Measurements from ENCODE around the gene TRMT10B.

Gene TRMT10B

GRCh38 chr9:37729499-37729898 is 24.1 kb upstream of the TRMT10B start:
- no peaks in the 10 kb centered on the region for H3K27me3 ChIP-seq
- H3K27ac ChIP-seq = no peak overlapping the region

GRCh38 chr9:37730256-37730655 is 23.3 kb upstream of the TRMT10B start:
- no peaks in the 10 kb centered on the region for H3K9me3 ChIP-seq (replicated peaks in 1 of 11)
- peaks cover 0 to 21% (median 14%) of the 10 kb centered on the region in 10 experiments; a peak in 13 of 20 replicates for H3K4me1 ChIP-seq
- H3K4me3 ChIP-seq = no peak overlapping the region
- H3K36me3 ChIP-seq = no peaks in the 10 kb centered on the region
- no peaks in the 10 kb centered on the region for H3K27me3 ChIP-seq
- no peak overlapping the region for H3K9ac ChIP-seq
- no peak for TF ChIP-seq Cebpa-rat (IDR thresholded peaks at IDR 0.05)
- H3K27ac ChIP-seq = no peak overlapping the region
- no peak overlapping the region for H3K4me2 ChIP-seq
- H4K20me1 ChIP-seq = no peaks in the 10 kb centered on the region

More at GRCh38 chr9:37729499-37729898, 24.1 kb upstream of the TRMT10B start:
- peak in 3 of 11 experiments; percentile 15 to 59 (median 24); a peak in 3 of 22 replicates for TF ChIP-seq Cebpa-rat (IDR thresholded peaks at IDR 0.05)
- Histone ChIP-seq H3K9ac (no peak overlapping the region), H3K4me3 (no peak overlapping the region), H3K4me1 (peaks cover 0 to 21% (median 14%) of the 10 kb centered on the region in 10 experiments; a peak in 13 of 20 replicates), H3K9me3 (replicated peaks in 1 of 11) (no peaks in the 10 kb centered on the region), H3K36me3 (no peaks in the 10 kb centered on the region), H3K4me2 (no peak overlapping the region), H4K20me1 (no peaks in the 10 kb centered on the region)

- H3K4me3 ChIP-seq = no peak overlapping the region
- H3K9me3 ChIP-seq (replicated peaks in 1 of 11) = no peaks in the 10 kb centered on the region
- H3K27me3 ChIP-seq = no peaks in the 10 kb centered on the region
- H3K4me2 ChIP-seq = peak overlapping the region in 1 of 11 experiments; percentile 23; a peak in 2 of 22 replicates
- H3K4me1 ChIP-seq = peaks cover 0 to 21% (median 14%) of the 10 kb centered on the region in 10 experiments; a peak in 13 of 20 replicates
- H3K36me3 ChIP-seq = no peaks in the 10 kb centered on the region
- no peak for TF ChIP-seq Cebpa-rat (IDR thresholded peaks at IDR 0.05)
- no peaks in the 10 kb centered on the region for H4K20me1 ChIP-seq
- no peak overlapping the region for H3K9ac ChIP-seq
- H3K27ac ChIP-seq = no peak overlapping the region
Observed at GRCh38 chr9:37730839-37731238, 22.8 kb upstream of the TRMT10B start.

GRCh38 chr9:37732086-37732741 is 21.4 kb upstream of the TRMT10B start:
- H3K27me3 ChIP-seq = no peaks in the 10 kb centered on the region
- no peak overlapping the region for H3K4me3 ChIP-seq
- H3K9me3 ChIP-seq (replicated peaks in 1 of 11) = no peaks in the 10 kb centered on the region
- H3K36me3 ChIP-seq = no peaks in the 10 kb centered on the region
- TF ChIP-seq Cebpa-rat (IDR thresholded peaks at IDR 0.05) = no peak
- no peaks in the 10 kb centered on the region for H4K20me1 ChIP-seq
- H3K4me2 ChIP-seq = peak overlapping the region in 8 of 11 experiments; percentile 0 to 58 (median 40); a peak in 15 of 22 replicates
- no peak overlapping the region for H3K9ac ChIP-seq
- peaks cover 0 to 21% (median 14%) of the 10 kb centered on the region in 10 experiments; a peak in 13 of 20 replicates for H3K4me1 ChIP-seq
- H3K27ac ChIP-seq = no peak overlapping the region

- H3K9ac ChIP-seq = no peak overlapping the region
- no peak overlapping the region for H3K4me3 ChIP-seq
- no peak overlapping the region for H3K27ac ChIP-seq
- H3K36me3 ChIP-seq = no peaks in the 10 kb centered on the region
- peak overlapping the region in 2 of 11 experiments; percentile 44 to 56; a peak in 4 of 22 replicates for H3K4me2 ChIP-seq
- no peak for TF ChIP-seq Cebpa-rat (IDR thresholded peaks at IDR 0.05)
- no peaks in the 10 kb centered on the region for H3K9me3 ChIP-seq (replicated peaks in 1 of 11)
- peaks cover 0 to 21% (median 14%) of the 10 kb centered on the region in 10 experiments; a peak in 13 of 20 replicates for H3K4me1 ChIP-seq
- H4K20me1 ChIP-seq = no peaks in the 10 kb centered on the region
- H3K27me3 ChIP-seq = no peaks in the 10 kb centered on the region
Observed at GRCh38 chr9:37732952-37733351, 20.7 kb upstream of the TRMT10B start.

- Histone ChIP-seq H3K4me1 (peaks cover 0 to 1% (median 0%) of the 10 kb centered on the region in 10 experiments; a peak in 4 of 20 replicates), H3K27me3 (no peaks in the 10 kb centered on the region), H4K20me1 (no peaks in the 10 kb centered on the region), H3K36me3 (peaks cover 0 to 5% (median 0%) of the 10 kb centered on the region in 11 experiments; a peak in 1 of 22 replicates), H3K9ac (no peak overlapping the region), H3K27ac (no peak overlapping the region), H3K4me3 (no peak overlapping the region), H3K4me2 (no peak overlapping the region), H3K9me3 (replicated peaks in 1 of 11) (no peaks in the 10 kb centered on the region)
- TF ChIP-seq Cebpa-rat (IDR thresholded peaks at IDR 0.05) = no peak
Observed at GRCh38 chr9:37739222-37739621, 14.4 kb upstream of the TRMT10B start.

- TF ChIP-seq Cebpa-rat (IDR thresholded peaks at IDR 0.05) = no peak
- H4K20me1 ChIP-seq = no peaks in the 10 kb centered on the region
- H3K4me2 ChIP-seq = no peak overlapping the region
- no peak overlapping the region for H3K27ac ChIP-seq
- H3K36me3 ChIP-seq = peaks cover 0 to 5% (median 0%) of the 10 kb centered on the region in 11 experiments; a peak in 1 of 22 replicates
- no peaks in the 10 kb centered on the region for H3K27me3 ChIP-seq
- no peaks in the 10 kb centered on the region for H3K9me3 ChIP-seq (replicated peaks in 1 of 11)
- peaks cover 0 to 10% (median 7%) of the 10 kb centered on the region in 10 experiments; a peak in 15 of 20 replicates for H3K4me1 ChIP-seq
- H3K9ac ChIP-seq = peak overlapping the region in 1 of 11 experiments; percentile 13; a peak in 1 of 22 replicates
- H3K4me3 ChIP-seq = no peak overlapping the region
Observed at GRCh38 chr9:37740128-37740527, 13.5 kb upstream of the TRMT10B start.

GRCh38 chr9:37740631-37741328 is 12.8 kb upstream of the TRMT10B start:
- no peak overlapping the region for H3K27ac ChIP-seq
- H3K9ac ChIP-seq = no peak overlapping the region
- no peak overlapping the region for H3K4me3 ChIP-seq
- no peaks in the 10 kb centered on the region for H3K27me3 ChIP-seq
- peaks cover 0 to 2% (median 0%) of the 10 kb centered on the region in 11 experiments; a peak in 1 of 22 replicates for H4K20me1 ChIP-seq
- no peak overlapping the region for H3K4me2 ChIP-seq
- peaks cover 0 to 5% (median 0%) of the 10 kb centered on the region in 11 experiments; a peak in 1 of 22 replicates for H3K36me3 ChIP-seq
- H3K4me1 ChIP-seq = peaks cover 4 to 17% (median 14%) of the 10 kb centered on the region in 10 experiments; a peak in 17 of 20 replicates
- no peaks in the 10 kb centered on the region for H3K9me3 ChIP-seq (replicated peaks in 1 of 11)
- TF ChIP-seq Cebpa-rat (IDR thresholded peaks at IDR 0.05) = no peak

GRCh38 chr9:37745970-37746369 is 7.6 kb upstream of the TRMT10B start:
- Histone ChIP-seq H3K9ac (peak overlapping the region in 7 of 11 experiments; percentile 12 to 36 (median 27); a peak in 8 of 22 replicates), H3K27ac (no peak overlapping the region), H3K9me3 (replicated peaks in 1 of 11) (no peaks in the 10 kb centered on the region), H3K27me3 (no peaks in the 10 kb centered on the region), H3K4me1 (peaks cover 7 to 35% (median 26%) of the 10 kb centered on the region in 10 experiments; a peak in 17 of 20 replicates), H3K36me3 (no peaks in the 10 kb centered on the region), H3K4me2 (peak overlapping the region; percentile 29 to 87 (median 75); a peak in 20 of 22 replicates), H4K20me1 (peaks cover 0 to 5% (median 0%) of the 10 kb centered on the region in 11 experiments; a peak in 2 of 22 replicates), H3K4me3 (no peak overlapping the region)
- no peak for TF ChIP-seq Cebpa-rat (IDR thresholded peaks at IDR 0.05)

Data from BLaER1 treated with 17β-estradiol and CSF1 and Interleukin-3, amounts not matched to agents 10 nM and 100 nM (cell line).